A549 treated with GW870086 at 1 μM for 4 hours (cell line): ENCODE measurements around the gene SAYSD1. TPM values are rescaled to one million over a fixed set of nuclear protein-coding genes. Genes with fewer than 3 reads are reported as not detected.

Source experiments
- total RNA-seq: library from RNA; stranded (reverse); fragments of 200-300 nt; extraction: Qiagen RNA extraction; gene quantifications from 5 replicates; pipeline ENCODE4 v1.2.3, GENCODE V29; 2022; ENCODE audit warnings: low read depth

Gene SAYSD1, protein sequence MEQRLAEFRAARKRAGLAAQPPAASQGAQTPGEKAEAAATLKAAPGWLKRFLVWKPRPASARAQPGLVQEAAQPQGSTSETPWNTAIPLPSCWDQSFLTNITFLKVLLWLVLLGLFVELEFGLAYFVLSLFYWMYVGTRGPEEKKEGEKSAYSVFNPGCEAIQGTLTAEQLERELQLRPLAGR
- 6.0 to 6.2 TPM (median 6.0 TPM) in 5 replicates for total RNA-seq

GRCh38 chr6:39114704-39115599, at the start of gene SAYSD1:
Gene SAYSD1 (minus strand): TSS chr6:39115186. CDS start chr6:39115089, 97 bp downstream.

Other genes with a start within 250 kb of the SAYSD1 start
- not detected in 5 replicates for gene GLP1R, start 66.4 kb downstream of the SAYSD1 start, total RNA-seq
- gene KCNK5, start 114.3 kb upstream of the SAYSD1 start, total RNA-seq, result 1.1 to 1.6 TPM (median 1.3 TPM) in 5 replicates
- gene KCNK17, start 199.2 kb upstream of the SAYSD1 start, total RNA-seq, result not detected in 5 replicates
- gene KCNK16, start 207.5 kb upstream of the SAYSD1 start, total RNA-seq, result not detected in 5 replicates